GM12878 (cell line): ENCODE measurements around the gene MEX3D.

Source experiments
- BACH1 ChIP-seq: fragments of 450-650 bp; IDR thresholded peaks from 2 replicates; pipeline ENCODE4 v1.6.1; 2017; ENCODE audit warnings: mild to moderate bottlenecking, borderline replicate concordance
- BCL11A ChIP-seq: IDR thresholded peaks from 2 replicates; pipeline ENCODE4 v1.6.1; 2011; ENCODE audit warnings: low read depth, low read length
- CREB1 ChIP-seq: IDR thresholded peaks from 2 replicates; pipeline ENCODE4 v1.6.1; 2012; ENCODE audit warnings: low read depth, mild to moderate bottlenecking, inconsistent platforms
- DPF2 ChIP-seq: fragments of 450-650 bp; IDR thresholded peaks from 2 replicates; pipeline ENCODE4 v1.6.1; 2017; ENCODE audit warnings: mild to moderate bottlenecking
- EP300 ChIP-seq, 2 experiments: fragments of 150-350 bp in 1 of 2; IDR thresholded peaks; 2 replicates each; pipeline ENCODE4 v1.6.1; 2011 to 2012; ENCODE audit warnings: low read depth in 2 of 2, low read length in 2 of 2, borderline replicate concordance in 1 of 2, improper control_type of control experiment in 1 of 2, inconsistent platforms in 1 of 2; ENCODE audit not compliant: control insufficient read depth in 1 of 2
- HCFC1 ChIP-seq: fragments of 150-350 bp; IDR thresholded peaks from 2 replicates; pipeline ENCODE4 v1.6.1; 2014; ENCODE audit warnings: low read length
- MXI1 ChIP-seq: fragments of 150-350 bp; IDR thresholded peaks from 2 replicates; pipeline ENCODE4 v1.6.1; 2011; ENCODE audit warnings: low read depth, mild to moderate bottlenecking, inconsistent platforms, low read length, improper control_type of control experiment
- NR2F1 ChIP-seq: fragments of 450-650 bp; conservative IDR thresholded peaks from 2 replicates; pipeline ENCODE4 v1.6.1; 2017; ENCODE audit warnings: mild to moderate bottlenecking
- POLR2A ChIP-seq: IDR thresholded peaks from 2 replicates; pipeline ENCODE4 v1.6.1; 2011; ENCODE audit warnings: low read depth, mild to moderate bottlenecking, low read length
- RFX5 ChIP-seq: IDR thresholded peaks from 2 replicates; pipeline ENCODE4 v1.6.1; 2011; ENCODE audit warnings: low read depth, low read length, improper control_type of control experiment
- TF ChIP-seq, protein P1 (sequence below): fragments of 450-650 bp; IDR thresholded peaks from 2 replicates; pipeline ENCODE4 v1.6.1; 2016; ENCODE audit warnings: mild to moderate bottlenecking, moderate library complexity, borderline replicate concordance
- TF ChIP-seq, protein P2 (sequence below), 3 experiments: IDR thresholded peaks in 2 of 3; conservative IDR thresholded peaks in 1 of 3; 2 replicates each; pipeline ENCODE4 v1.5.1; 2011; ENCODE audit warnings: low read depth in 3 of 3, low read length in 3 of 3, mild to moderate bottlenecking in 3 of 3, control low read depth in 2 of 3, moderate library complexity in 2 of 3, inconsistent platforms in 1 of 3, mixed read lengths in 1 of 3; ENCODE audit not compliant: control insufficient read depth in 2 of 3, insufficient read depth in 1 of 3; ENCODE audit errors: extremely low read depth in 1 of 3
- TF ChIP-seq, protein P3 (sequence below): IDR thresholded peaks from 2 replicates; pipeline ENCODE4 v1.6.1; 2011; ENCODE audit warnings: low read depth, low read length, improper control_type of control experiment, borderline replicate concordance

DNA sequence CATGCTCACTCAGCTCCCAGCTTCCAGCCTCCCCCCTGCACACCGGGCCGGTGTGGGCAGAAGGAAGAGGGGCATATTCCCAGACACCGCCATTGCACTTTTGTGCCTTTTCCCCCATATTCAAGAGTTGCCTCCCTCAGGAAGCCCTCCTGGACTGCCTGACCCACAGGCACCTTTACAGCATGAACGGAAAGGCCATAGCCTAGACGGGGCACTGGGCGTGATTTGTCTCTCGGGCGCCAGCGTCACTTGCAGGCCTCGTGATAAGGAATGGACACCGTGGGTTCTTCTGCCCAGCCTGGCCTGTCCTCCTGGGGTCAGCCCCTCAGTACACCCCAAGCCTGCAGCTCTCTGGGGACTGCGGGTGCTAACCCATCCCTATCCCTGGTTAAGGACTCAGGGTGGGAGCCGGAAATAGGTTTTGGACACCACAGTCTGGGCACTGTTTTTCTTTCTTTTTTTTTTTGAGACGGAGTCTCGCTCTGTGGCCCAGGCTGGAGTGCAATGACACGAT, 38.1 kb upstream of the MEX3D start:
- TF ChIP-seq, protein P1, sequence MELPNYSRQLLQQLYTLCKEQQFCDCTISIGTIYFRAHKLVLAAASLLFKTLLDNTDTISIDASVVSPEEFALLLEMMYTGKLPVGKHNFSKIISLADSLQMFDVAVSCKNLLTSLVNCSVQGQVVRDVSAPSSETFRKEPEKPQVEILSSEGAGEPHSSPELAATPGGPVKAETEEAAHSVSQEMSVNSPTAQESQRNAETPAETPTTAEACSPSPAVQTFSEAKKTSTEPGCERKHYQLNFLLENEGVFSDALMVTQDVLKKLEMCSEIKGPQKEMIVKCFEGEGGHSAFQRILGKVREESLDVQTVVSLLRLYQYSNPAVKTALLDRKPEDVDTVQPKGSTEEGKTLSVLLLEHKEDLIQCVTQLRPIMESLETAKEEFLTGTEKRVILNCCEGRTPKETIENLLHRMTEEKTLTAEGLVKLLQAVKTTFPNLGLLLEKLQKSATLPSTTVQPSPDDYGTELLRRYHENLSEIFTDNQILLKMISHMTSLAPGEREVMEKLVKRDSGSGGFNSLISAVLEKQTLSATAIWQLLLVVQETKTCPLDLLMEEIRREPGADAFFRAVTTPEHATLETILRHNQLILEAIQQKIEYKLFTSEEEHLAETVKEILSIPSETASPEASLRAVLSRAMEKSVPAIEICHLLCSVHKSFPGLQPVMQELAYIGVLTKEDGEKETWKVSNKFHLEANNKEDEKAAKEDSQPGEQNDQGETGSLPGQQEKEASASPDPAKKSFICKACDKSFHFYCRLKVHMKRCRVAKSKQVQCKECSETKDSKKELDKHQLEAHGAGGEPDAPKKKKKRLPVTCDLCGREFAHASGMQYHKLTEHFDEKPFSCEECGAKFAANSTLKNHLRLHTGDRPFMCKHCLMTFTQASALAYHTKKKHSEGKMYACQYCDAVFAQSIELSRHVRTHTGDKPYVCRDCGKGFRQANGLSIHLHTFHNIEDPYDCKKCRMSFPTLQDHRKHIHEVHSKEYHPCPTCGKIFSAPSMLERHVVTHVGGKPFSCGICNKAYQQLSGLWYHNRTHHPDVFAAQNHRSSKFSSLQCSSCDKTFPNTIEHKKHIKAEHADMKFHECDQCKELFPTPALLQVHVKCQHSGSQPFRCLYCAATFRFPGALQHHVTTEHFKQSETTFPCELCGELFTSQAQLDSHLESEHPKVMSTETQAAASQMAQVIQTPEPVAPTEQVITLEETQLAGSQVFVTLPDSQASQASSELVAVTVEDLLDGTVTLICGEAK = no peak
- TF ChIP-seq EP300 (IDR thresholded peaks at IDR 0.05; ENCODE audit: borderline replicate concordance in 1 of 2, control insufficient read depth in 1 of 2, low read depth in 2 of 2, low read length in 2 of 2) = no peak
- TF ChIP-seq HCFC1 = no peak
- TF ChIP-seq, protein P2, sequence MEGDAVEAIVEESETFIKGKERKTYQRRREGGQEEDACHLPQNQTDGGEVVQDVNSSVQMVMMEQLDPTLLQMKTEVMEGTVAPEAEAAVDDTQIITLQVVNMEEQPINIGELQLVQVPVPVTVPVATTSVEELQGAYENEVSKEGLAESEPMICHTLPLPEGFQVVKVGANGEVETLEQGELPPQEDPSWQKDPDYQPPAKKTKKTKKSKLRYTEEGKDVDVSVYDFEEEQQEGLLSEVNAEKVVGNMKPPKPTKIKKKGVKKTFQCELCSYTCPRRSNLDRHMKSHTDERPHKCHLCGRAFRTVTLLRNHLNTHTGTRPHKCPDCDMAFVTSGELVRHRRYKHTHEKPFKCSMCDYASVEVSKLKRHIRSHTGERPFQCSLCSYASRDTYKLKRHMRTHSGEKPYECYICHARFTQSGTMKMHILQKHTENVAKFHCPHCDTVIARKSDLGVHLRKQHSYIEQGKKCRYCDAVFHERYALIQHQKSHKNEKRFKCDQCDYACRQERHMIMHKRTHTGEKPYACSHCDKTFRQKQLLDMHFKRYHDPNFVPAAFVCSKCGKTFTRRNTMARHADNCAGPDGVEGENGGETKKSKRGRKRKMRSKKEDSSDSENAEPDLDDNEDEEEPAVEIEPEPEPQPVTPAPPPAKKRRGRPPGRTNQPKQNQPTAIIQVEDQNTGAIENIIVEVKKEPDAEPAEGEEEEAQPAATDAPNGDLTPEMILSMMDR (IDR thresholded peaks at IDR 0.05 in 2 of 3, conservative IDR thresholded peaks at IDR 0.05 in 1 of 3; ENCODE audit: control insufficient read depth in 2 of 3, extremely low read depth in 1 of 3, insufficient read depth in 1 of 3, low read depth in 3 of 3, low read length in 3 of 3) = no peak
- no peak for TF ChIP-seq MXI1
- TF ChIP-seq CREB1 = no peak
- no peak for TF ChIP-seq NR2F1
- TF ChIP-seq DPF2 = no peak
- no peak for TF ChIP-seq BACH1
- TF ChIP-seq BCL11A = no peak
- no peak for TF ChIP-seq POLR2A
- TF ChIP-seq RFX5 = no peak
- TF ChIP-seq, protein P3, sequence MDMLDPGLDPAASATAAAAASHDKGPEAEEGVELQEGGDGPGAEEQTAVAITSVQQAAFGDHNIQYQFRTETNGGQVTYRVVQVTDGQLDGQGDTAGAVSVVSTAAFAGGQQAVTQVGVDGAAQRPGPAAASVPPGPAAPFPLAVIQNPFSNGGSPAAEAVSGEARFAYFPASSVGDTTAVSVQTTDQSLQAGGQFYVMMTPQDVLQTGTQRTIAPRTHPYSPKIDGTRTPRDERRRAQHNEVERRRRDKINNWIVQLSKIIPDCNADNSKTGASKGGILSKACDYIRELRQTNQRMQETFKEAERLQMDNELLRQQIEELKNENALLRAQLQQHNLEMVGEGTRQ = no peak
